Gastroesophageal sphincter (tissue), 4 donors: Measurements from ENCODE around the gene CRYAB. TPM values are rescaled to one million over a fixed set of nuclear protein-coding genes. Genes with fewer than 3 reads are reported as not detected.
"Not testable (repeated sequence)": the region's sequence is repeated elsewhere in the genome, so short reads cannot be mapped to it uniquely, and the experiment has no call there.

Source experiments
- ATAC-seq: fragments of 150-250 bp; one replicate; pipeline ENCODE4 v1.9.1; 2016; ENCODE audit warnings: mild to moderate bottlenecking, moderate library complexity
- H3K27ac ChIP-seq, 4 donors: fragments of 200-600 bp; sonication (generic) in 3 of 4; 1 replicate in 3 of 4; 2 replicates in 1 of 4; pipeline ENCODE4 v1.5.1; 2016 to 2019
- H3K27me3 ChIP-seq: fragments of 200-600 bp; sonication (generic); one replicate; pipeline ENCODE4 v1.5.1; 2019
- H3K36me3 ChIP-seq, 2 donors: fragments of 200-600 bp; sonication (generic); one replicate each; pipeline ENCODE4 v1.5.1; 2019; ENCODE audit warnings: control low read depth in 1 of 2
- H3K4me1 ChIP-seq, 3 donors: fragments of 200-600 bp; sonication (generic); 1 replicate in 2 of 3; 2 replicates in 1 of 3; pipeline ENCODE4 v1.5.1; 2016 to 2019; ENCODE audit warnings: control low read depth in 2 of 3
- H3K4me3 ChIP-seq, 2 donors: fragments of 200-600 bp; sonication (generic); one replicate each; pipeline ENCODE4 v1.5.1; 2019; ENCODE audit warnings: mild to moderate bottlenecking in 1 of 2, moderate library complexity in 1 of 2
- H3K9me3 ChIP-seq, 3 donors: fragments of 200-600 bp; sonication (generic); one replicate each; pipeline ENCODE4 v1.5.1; 2017 to 2019; ENCODE audit warnings: control low read depth in 2 of 3
- EP300 ChIP-seq: sonication (generic); formaldehyde crosslinking; IDR thresholded peaks from one replicate; pipeline ENCODE4 v1.6.1; 2017; ENCODE audit warnings: antibody characterized with exemption, mild to moderate bottlenecking
- POLR2A ChIP-seq, 2 donors: fragments of 450-650 bp; IDR thresholded peaks; one replicate each; pipeline ENCODE4 v1.6.1; 2017; ENCODE audit warnings: antibody characterized with exemption in 2 of 2, mild to moderate bottlenecking in 2 of 2, moderate library complexity in 1 of 2
- POLR2AphosphoS5 ChIP-seq: sonication (generic); formaldehyde crosslinking; IDR thresholded peaks from one replicate; pipeline ENCODE4 v1.6.1; 2017; ENCODE audit warnings: antibody characterized with exemption
- WGBS, 2 donors: methylation state at CpG; one replicate each; pipeline ENCODE4 v1.1.5; 2018; ENCODE audit warnings: low coverage in 1 of 2; 5-methylcytosine and 5-hydroxymethylcytosine counted together
- total RNA-seq, 4 donors: library from RNA; depleted of rRNA; stranded (reverse); fragments of >200 nt; gene quantifications; one replicate each; pipeline ENCODE4 v1.1.0, GENCODE V29; 2016
- TF ChIP-seq, protein P1 (sequence below), 4 experiments: fragments of 200-600 bp in 2 of 4; fragments of 450-650 bp in 2 of 4; sonication (generic) in 1 of 4; IDR thresholded peaks; one replicate each; pipeline ENCODE4 v1.5.1; 2017 to 2019; ENCODE audit warnings: antibody characterized with exemption in 4 of 4, mild to moderate bottlenecking in 2 of 4, moderate library complexity in 2 of 4

The CRYAB gene
- total RNA-seq, 4 donors from 2014 or later = 254 to 440 (median 294) TPM

DNA sequence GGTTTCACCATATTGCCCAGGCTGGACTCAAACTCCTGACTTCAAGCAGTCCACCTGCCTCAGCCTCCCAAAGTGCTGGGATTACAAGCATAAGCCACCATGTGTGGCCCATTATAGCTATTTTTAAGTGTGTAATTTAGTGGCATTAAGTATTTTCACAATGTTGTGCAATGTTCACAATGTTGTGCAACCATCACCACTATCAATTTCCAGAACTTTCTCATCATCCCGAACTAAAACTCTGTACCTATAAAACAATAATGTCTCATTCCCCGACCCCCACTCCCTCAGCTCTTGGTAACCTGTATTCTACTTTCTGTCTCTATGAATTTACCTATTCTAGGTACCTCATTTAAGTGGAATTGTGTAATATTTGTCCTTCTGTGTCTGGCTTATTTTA, 24.7 kb downstream of the CRYAB start:
- peaks cover 0 to 17% of the 10 kb centered on the region in 2 donors for H3K36me3 ChIP-seq
- H3K4me1 ChIP-seq = no peaks in the 10 kb centered on the region
- TF ChIP-seq, protein P1, sequence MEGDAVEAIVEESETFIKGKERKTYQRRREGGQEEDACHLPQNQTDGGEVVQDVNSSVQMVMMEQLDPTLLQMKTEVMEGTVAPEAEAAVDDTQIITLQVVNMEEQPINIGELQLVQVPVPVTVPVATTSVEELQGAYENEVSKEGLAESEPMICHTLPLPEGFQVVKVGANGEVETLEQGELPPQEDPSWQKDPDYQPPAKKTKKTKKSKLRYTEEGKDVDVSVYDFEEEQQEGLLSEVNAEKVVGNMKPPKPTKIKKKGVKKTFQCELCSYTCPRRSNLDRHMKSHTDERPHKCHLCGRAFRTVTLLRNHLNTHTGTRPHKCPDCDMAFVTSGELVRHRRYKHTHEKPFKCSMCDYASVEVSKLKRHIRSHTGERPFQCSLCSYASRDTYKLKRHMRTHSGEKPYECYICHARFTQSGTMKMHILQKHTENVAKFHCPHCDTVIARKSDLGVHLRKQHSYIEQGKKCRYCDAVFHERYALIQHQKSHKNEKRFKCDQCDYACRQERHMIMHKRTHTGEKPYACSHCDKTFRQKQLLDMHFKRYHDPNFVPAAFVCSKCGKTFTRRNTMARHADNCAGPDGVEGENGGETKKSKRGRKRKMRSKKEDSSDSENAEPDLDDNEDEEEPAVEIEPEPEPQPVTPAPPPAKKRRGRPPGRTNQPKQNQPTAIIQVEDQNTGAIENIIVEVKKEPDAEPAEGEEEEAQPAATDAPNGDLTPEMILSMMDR (IDR thresholded peaks at IDR 0.05) = no peak
- TF ChIP-seq EP300 = no peak
- no peak for TF ChIP-seq POLR2A (IDR thresholded peaks at IDR 0.05)
- TF ChIP-seq POLR2AphosphoS5 = no peak
- H3K27me3 ChIP-seq = no peaks in the 10 kb centered on the region
- no peak for ATAC-seq
- H3K9me3 ChIP-seq = no peaks in the 10 kb centered on the region
- 75 to 85% methylated on average over 2 of the region's 2 CpGs for WGBS, 2 donors
- H3K4me3 ChIP-seq = no peak overlapping the region
- no peak overlapping the region for H3K27ac ChIP-seq

DNA sequence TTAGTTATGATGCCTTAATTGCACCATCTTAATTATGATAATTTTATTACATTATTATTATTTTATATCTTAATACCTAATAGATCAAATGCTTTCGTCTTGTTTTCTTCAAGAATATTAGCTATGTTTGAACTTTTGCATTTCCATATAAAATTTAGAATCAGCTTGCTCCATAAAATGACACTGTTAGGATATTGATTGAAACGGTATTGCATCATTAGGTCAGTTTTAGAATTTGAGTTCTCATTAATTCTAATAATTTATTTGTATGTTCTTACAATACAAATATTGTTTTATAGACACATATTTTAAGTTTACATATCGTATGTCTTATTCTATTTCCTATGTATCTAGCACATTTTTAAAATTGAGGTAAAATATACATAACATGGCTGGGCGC, 25.5 kb downstream of the CRYAB start:
- TF ChIP-seq EP300 = no peak
- TF ChIP-seq, protein P1 (IDR thresholded peaks at IDR 0.05) = no peak
- TF ChIP-seq POLR2AphosphoS5 = no peak
- no peak for TF ChIP-seq POLR2A (IDR thresholded peaks at IDR 0.05)
- Histone ChIP-seq H3K27ac (no peak overlapping the region), H3K4me3 (no peak overlapping the region), H3K9me3 (no peaks in the 10 kb centered on the region), H3K4me1 (no peaks in the 10 kb centered on the region), H3K27me3 (no peaks in the 10 kb centered on the region), H3K36me3 (peaks cover 0 to 17% of the 10 kb centered on the region in 2 donors)
- 68 to 73% methylated on average over 4 of the region's 4 CpGs for WGBS, 2 donors
- no peak for ATAC-seq

DNA sequence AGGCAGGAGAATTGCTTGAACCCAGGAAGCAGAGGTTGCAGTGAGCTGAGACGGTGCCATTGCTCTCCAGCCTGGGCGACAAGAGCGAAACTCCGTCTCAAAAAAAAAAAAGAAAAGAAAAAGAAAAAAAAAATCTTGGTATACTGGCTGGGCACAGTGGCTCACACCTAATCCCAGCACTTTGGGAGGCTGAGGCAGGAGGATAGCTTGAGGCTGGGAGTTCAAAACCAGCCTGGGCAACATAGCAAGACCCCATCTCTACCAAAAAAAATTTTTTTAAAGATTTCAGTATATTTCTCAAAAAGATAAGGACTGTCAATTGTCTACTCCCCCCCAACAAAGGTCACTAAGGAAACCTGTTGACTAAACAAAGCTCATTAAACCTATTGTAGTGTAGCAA, 26.5 kb downstream of the CRYAB start:
- H3K9me3 ChIP-seq, ATAC-seq, H3K4me3 ChIP-seq, H3K4me1 ChIP-seq, H3K27ac ChIP-seq, H3K27me3 ChIP-seq: not testable (repeated sequence)
- H3K36me3 ChIP-seq = peaks cover 0 to 17% of the 10 kb centered on the region in 2 donors
- 100% methylated on average over 2 of the region's 4 CpGs; no CpG with 5 or more reads in 1 of the 2 donors for WGBS, 2 donors

DNA sequence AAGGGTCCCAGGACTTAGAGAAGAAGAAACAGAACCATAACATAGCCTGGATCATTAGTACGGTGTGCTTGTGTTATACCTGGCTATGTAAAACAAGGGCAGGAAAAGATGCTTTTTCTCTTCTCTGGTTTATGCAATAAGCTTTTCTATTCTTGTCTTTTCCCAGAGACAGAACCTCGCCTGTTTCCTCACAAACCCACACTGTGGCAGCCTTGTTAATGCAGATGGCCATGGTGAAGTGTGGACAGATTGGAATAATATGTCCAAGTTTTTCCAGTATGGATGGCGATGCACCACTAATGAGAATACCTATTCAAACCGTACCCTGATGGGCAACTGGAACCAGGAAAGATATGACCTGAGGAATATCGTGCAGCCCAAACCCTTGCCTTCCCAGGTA, 29.4 kb downstream of the CRYAB start:
- Histone ChIP-seq H3K36me3 (peaks cover 0 to 17% of the 10 kb centered on the region in 2 donors), H3K4me1 (peaks cover 0 to 24% (median 5%) of the 10 kb centered on the region in 3 donors), H3K27me3 (no peaks in the 10 kb centered on the region), H3K9me3 (no peaks in the 10 kb centered on the region), H3K4me3 (no peak overlapping the region), H3K27ac (no peak overlapping the region)
- ATAC-seq = no peak
- 80% methylated on average over 2 to 3 of the region's 5 CpGs for WGBS, 2 donors
- TF ChIP-seq POLR2AphosphoS5 = no peak
- no peak for TF ChIP-seq POLR2A (IDR thresholded peaks at IDR 0.05)
- no peak for TF ChIP-seq EP300
- TF ChIP-seq, protein P1 (IDR thresholded peaks at IDR 0.05) = no peak

DNA sequence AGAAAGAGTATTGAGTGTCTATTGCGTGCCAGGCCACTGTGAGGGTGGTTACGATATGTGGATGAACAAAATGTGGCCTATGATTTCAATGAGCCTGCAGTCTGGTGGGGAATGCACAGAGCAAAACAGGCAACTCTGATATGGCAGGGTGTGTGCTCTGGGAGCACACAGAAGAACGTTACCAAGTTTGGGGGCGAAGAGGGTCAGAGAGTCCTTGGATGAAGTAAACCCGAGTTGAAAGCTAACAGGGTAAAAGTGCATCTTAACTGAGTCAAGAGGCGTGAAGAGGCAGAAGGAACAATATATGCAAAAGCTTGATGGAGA, 32.0 kb downstream of the CRYAB start:
- H3K27ac ChIP-seq = peak overlapping the region; percentile 90 to 96 (median 92)
- no peaks in the 10 kb centered on the region for H3K27me3 ChIP-seq
- TF ChIP-seq, protein P1 (IDR thresholded peaks at IDR 0.05) = no peak
- TF ChIP-seq EP300 (no peak), POLR2A (IDR thresholded peaks at IDR 0.05) (no peak), POLR2AphosphoS5 (no peak)
- peaks cover 0 to 24% (median 5%) of the 10 kb centered on the region in 3 donors for H3K4me1 ChIP-seq
- no peaks in the 10 kb centered on the region for H3K9me3 ChIP-seq
- H3K4me3 ChIP-seq = peak overlapping the region; percentile 55 to 65
- peaks cover 0 to 25% of the 10 kb centered on the region in 2 donors for H3K36me3 ChIP-seq
- WGBS, 2 donors = 7 to 37% methylated on average over 2 to 6 of the region's 6 CpGs
- no peak for ATAC-seq
